Stimulated activated CD4-positive, alpha-beta T cell treated with anti-CD3 and anti-CD28 coated beads, Interleukin-1b, Interleukin-23, amount 100 ng/mL, for 48 hours (primary cell): ENCODE results near the gene UPK1A.

ENCODE experiments used
- DNase-seq: peaks from one replicate; pipeline ENCODE4 v3.0.0-alpha.2; 2020

The UPK1A gene

DNA sequence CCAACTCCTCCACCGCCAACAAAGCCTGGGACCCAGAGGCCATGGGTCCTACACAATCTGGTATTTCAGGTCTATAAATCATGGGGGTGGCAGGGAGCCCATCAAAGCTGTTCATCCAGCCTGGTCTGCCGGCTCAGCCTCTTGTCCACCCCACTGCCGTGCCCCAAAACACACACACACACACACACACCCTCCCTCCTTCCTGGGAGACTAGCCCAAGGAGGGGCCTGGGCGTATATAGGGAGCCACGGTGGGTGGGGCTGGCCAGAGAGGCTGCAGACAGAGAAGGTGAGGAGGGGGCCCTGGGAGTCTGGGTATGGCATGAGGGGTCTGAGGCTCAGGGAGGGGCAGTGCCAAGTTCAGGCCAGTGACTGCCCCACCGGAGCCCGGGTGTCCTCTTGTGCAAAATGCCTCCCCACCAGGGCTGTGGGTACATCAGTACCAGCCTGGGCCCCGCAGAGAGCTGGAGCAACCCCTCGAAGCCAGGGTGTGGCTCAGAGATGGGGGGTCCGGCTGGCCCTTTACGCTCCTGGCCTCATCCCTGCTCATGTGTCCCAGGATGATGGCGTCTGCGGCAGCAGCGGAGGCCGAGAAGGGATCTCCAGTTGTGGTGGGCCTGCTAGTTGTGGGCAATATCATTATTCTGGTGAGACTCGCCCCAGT is at the start of gene UPK1A:
TSS of gene UPK1A (plus strand) at position 267 of the 663 bp plus-strand sequence. CDS start at position 563, 296 bp downstream.
- DNase-seq = no peak

DNA sequence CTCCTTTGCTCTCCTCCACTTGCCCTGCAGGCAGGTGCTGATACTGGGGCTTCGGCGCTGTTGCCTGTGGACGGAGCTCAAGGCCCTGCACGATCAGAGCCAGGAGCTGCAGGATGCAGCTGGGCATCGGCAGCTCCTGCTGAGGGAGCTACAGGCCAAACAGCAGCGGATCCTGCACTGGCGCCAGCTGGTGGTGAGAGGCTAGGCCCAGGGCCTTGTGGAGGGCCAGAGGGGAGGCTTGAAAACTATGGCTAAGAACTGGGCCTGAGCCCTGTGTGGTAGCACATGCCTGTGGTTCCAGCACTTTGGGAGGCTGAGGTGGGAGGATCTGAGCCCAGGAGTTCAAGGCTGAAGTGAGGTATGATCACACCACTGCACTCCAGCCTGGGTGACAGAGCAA is 47.5 kb upstream of the UPK1A start:
- DNase-seq = no peak

DNA sequence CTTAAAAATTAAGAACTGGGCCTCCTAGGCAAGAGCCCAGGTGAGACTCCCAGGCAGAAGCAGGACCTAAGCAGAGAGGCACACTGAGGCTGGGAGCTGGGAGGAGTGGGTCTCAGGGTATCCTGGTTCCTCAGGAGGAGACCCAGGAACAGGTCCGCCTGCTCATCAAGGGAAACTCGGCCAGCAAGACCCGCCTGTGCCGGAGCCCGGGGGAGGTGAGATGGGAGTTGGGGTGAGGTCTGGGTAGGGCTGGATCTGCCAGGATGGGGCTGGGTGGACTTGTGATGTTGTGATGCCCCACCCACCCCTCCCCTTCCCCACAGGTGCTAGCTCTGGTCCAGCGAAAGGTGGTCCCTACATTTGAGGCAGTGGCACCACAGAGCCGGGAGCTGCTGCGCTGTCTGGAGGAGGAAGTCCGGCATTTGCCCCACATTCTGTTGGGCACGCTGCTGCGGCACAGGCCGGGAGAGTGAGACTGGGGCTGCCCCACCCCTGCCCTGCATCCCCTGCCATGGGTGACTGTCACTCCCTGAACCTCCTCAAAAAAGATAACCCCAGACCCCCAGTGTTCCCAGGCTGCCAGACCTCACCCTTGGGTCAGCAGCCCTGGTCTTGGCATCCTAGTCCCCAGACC is 46.9 kb upstream of the UPK1A start:
- no peak for DNase-seq

DNA sequence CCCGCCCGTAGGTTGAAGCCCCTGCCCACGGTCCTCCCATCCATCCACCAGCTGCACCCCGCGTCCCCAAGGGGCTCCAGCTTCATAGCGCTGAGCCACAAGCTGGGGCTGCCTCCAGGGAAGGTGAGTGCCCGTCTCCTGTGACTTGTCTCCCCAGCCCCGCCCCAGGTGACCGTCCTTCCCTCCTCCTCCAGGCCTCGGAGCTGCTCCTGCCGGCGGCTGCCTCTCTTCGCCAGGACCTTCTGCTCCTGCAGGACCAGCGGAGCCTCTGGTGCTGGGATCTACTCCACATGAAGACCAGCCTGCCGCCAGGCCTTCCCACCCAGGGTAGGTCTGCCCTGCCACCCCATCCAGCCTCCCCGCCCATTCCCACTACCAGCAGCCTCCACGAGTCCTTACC is 46.3 kb upstream of the UPK1A start:
- DNase-seq = no peak

DNA sequence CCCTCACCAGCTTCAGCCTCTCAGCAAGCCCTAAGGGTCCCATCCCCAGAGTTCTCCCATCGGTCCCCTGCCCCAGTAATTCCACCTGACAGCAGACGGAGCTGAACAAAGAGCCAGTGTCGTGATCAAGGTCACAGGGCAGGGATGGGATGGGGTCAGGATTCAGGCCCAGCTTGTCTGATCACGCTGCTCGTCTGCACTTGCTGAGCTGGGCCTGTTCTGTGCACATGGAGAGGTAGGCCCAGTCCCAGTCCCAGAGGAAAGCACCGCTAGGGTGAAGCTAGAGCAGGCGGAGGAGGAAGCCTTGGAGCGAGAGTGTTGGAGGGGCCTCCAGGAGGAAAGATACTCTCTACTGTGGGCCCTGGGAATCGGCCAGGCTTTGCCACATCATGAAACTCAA is 44.6 kb upstream of the UPK1A start:
- DNase-seq = no peak

DNA sequence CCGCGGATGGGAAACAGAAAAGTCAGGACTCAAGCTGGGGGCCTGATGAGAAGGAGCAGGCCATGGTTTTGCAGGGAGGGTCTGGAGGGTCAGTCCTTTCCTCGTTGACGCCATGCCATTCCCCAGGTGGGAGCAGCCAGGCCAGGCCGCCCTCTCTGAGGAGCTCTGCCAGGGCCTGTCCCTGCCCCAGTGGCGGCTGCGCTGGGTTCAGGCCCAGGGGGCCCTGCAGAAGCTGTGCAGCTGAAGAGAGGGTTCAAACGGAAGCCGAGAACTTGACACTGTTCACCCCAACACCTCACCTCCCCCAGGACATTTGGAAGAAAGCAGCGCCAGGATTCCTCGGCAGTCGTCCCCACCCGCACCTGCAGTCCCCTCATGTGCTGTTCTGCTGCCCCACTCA is 43.6 kb upstream of the UPK1A start:
- DNase-seq = no peak

DNA sequence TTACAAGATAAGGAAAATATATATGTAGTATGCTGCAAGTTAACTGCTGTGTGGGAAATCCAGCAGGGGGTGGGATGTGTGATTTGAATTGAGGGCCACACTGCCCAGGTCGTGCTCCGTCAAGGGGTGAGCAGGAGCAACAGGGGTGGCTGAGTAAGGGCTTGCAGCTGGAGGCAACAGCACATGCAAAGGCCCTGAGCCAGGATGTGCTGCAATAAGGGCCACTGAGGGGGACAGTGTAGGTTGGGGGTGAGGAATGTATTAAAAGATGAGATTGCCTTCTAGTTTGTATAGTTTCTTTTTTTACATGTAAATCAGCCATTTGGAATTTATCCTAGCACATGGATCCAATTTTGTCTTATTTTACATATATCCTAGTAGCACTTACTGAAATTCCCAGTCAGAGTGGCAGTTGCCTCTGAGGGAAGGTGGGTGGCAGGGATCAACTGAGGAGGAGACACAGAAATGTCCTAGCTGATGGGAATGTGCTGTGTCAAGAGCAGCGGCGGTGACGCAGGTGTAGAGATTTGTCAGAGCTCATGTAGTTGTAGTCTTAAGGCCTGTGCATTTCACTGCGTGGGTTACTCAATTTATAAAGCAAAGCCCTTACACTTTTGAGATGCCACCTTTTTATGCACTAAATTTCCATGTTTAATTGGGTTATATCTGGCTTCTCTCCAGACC is 42.8 kb upstream of the UPK1A start:
- no peak for DNase-seq

DNA sequence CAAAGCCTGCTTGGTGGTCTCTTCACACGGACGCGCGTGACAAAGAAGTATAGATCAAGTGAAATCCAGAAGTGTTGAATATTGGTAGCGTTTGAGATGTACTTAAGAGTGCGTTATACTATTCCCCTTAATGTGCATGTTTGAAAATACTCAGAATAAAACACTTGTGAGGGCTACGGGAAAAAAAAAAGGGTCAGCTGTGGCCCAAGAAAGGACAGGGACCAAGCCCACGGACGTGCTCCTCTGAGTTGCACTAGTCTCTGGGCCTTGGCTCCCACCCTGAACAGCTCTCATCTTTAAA is 38.1 kb upstream of the UPK1A start:
- no peak for DNase-seq

DNA sequence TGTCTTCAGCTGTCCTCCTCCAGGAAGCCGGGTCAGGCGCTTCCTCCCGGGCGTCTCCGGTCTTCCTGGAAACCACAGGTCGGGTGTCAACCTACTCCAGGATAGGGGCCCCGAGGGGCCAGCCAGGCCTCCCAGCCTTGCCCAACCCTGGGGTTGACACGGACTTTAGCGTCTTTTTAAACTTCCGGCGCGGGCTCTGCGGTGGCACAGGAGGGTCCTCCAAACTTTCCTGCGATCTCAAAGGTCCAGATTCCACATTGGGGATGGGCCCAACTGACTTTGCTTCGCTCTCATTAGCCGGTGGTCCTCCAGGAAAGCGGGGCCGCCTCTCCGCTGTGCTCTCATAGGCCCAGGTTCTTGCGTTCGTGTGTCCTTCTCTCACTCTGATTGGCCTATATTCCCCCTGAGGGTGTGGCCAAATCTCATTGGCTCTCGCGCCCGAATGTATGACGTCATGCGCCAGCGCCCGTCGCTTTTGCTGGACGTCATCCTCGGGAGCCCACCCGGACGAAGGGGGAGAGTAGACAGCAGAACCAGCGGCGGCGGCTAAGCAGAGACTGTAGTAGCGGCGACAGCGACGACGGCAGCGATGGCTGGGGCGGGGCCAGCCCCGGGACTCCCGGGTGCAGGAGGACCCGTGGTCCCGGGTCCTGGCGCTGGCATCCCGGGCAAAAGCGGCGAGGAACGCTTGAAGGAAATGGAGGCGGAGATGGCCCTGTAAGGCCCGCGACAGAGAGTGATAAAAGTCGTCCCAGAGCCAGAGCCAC is 37.6 kb upstream of the UPK1A start, which contains the start of gene RBM42:
TSS of gene RBM42 (plus strand) at position 472 of the 767 bp plus-strand sequence. CDS start at position 590, 118 bp downstream.
- DNase-seq = peak; percentile 97

DNA sequence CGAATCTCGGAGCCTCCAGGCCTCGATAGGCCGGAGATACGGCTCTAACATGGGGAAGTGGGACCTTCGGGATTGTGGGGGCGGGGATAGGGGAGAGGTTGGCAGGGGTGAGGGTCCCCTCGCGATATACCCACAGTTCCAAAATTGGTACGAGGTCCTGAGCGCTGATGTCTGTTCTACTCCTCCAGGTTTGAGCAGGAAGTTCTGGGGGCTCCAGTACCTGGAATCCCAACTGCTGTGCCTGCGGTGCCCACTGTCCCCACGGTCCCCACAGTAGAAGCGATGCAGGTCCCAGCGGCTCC is 37.0 kb upstream of the UPK1A start:
- DNase-seq = no peak

DNA sequence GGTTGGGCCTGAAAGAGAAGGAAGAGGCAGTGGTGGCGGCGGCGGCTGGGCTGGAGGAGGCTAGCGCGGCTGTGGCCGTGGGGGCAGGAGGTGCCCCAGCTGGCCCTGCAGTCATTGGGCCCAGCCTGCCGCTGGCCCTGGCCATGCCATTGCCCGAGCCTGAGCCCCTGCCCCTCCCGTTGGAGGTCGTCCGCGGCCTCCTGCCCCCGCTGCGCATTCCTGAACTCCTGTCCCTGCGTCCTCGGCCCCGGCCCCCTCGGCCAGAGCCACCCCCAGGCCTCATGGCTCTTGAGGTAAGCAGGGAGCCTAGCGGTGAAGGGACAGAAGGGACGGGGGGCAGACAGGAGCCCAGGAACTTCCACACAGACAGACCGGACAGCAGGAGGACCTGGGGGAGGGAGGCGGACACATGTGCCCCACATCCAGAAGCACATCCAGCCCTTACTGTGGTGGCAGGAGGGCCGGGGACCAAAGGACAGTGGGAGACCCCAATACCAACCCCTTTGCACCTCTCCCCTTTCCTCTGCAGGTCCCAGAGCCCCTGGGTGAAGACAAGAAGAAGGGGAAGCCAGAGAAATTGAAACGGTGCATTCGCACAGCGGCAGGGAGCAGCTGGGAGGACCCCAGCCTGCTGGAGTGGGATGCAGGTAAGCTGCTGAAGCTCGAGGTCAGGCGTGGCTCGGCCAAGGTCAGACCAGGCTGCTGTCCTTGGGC is 32.4 kb upstream of the UPK1A start:
- DNase-seq = no peak

DNA sequence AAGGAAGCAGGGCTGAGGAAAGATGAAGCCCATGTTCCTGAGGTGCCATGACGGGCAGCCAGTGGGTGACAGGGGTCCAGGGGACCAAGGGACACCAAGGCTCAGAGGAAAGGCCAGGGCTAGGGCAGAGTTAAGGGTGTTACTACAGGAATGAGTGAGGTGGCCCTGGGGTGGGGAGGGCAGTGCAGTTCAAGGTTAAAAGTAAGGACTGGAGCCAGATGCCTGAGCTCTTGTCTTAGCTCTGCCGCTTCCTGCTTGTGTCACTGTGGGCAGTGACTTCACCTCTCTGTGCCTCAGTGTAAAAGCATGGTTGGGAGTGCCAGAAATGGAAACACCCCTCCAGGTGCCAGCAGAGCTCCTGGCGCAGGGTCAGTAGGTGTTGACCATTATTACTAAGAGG is 29.7 kb upstream of the UPK1A start:
- no peak for DNase-seq

DNA sequence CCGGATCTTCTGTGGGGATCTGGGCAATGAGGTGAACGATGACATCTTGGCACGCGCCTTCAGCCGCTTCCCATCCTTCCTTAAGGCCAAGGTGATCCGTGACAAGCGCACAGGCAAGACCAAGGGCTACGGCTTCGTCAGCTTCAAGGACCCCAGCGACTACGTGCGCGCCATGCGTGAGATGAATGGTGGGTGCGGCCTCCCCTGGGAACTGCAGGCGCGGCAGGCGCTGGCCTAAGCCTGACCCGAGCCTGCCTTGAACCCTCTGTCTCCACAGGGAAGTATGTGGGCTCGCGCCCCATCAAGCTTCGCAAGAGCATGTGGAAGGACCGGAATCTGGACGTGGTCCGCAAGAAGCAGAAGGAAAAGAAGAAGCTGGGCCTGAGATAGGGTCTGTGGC is 29.2 kb upstream of the UPK1A start:
- DNase-seq = no peak

DNA sequence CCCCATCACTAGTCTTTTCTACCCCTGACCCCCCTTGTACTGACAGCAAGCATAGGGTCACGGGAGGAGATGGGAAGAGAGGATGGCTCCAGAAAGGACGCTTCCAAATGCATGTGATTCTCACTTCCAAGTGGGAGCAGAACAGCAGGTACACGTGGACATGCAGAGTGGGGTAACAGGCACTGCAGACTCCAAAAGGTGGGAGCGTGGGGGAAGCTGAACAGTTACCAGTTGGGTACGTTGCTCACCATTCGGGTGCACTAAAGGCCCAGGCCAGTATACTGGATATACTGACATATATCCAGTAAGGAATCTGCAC is 27.0 kb upstream of the UPK1A start:
- DNase-seq = no peak

DNA sequence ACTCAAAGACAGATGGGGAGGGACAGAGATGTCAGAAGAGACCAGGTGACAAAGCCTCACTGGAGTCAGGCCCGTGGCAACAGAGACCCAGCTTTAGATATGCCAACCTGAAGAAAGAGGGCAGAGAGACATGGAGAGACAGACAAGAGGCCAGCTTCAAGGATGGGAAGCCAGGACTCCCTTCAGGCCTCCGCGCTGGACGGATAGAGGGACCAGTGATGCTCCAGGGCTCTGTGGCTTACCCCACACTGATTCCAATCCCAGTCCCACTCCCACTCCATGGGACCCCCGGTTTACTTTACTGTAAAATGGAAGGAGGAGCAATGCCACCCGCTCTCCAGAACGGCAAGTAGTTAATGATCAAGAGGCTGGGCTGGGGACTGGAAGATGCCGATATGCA is 26.5 kb upstream of the UPK1A start:
- no peak for DNase-seq

DNA sequence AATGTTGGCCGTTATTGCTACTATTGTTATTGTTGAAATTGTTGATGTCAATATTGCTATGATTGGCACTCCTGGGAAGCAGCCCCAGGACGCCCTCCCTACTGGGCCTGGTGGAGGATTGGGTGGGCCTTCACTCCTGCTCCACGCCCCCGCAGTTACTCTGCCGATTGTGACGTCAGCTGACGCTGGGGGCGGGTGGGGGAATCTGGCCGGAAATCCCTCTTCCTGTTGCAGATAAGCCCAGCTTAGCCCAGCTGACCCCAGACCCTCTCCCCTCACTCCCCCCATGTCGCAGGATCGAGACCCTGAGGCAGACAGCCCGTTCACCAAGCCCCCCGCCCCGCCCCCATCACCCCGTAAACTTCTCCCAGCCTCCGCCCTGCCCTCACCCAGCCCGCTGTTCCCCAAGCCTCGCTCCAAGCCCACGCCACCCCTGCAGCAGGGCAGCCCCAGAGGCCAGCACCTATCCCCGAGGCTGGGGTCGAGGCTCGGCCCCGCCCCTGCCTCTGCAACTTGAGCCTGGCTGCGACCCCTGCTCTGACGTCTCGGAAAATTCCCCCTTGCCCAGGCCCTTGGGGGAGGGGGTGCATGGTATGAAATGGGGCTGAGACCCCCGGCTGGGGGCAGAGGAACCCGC is 24.7 kb upstream of the UPK1A start, which contains the start of gene ETV2:
TSS of gene ETV2 (plus strand) at position 231 of the 637 bp plus-strand sequence. CDS start 716 bp downstream, outside the sequence.
- peak; percentile 28 for DNase-seq

DNA sequence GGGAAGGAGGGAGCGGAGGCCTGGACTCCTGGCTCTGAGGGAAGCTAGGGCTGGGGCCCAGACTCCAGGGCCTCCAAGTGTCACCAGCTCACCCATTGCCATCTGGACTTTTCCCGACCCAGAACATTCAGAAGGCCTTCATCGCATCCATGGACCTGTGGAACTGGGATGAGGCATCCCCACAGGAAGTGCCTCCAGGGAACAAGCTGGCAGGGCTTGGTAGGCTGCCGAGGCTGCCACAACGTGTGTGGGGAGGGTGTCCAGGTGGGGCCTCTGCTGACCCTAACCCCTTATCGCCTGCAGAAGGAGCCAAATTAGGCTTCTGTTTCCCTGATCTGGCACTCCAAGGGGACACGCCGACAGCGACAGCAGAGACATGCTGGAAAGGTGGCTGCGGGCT is 24.0 kb upstream of the UPK1A start:
- DNase-seq = no peak

DNA sequence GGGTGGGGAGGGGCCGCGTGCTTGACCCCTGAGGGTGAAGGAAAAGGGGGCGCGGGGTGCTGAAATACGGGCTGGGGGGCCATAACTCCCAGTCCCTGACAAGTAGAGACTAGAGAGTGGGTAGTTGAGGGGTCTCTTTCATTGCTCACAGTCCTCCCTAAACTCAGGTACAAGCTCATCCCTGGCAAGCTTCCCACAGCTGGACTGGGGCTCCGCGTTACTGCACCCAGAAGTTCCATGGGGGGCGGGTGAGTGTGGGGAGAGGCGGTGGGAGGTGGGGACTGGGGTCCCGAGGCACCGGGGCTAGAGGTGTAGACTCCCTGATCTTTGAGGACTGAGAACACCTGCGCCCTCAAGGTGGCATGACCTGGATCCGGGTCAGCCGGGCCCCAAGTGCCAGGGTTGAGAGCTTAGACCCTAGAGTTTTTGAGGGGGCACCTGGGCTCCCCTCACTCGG is 23.5 kb upstream of the UPK1A start:
- DNase-seq = no peak

DNA sequence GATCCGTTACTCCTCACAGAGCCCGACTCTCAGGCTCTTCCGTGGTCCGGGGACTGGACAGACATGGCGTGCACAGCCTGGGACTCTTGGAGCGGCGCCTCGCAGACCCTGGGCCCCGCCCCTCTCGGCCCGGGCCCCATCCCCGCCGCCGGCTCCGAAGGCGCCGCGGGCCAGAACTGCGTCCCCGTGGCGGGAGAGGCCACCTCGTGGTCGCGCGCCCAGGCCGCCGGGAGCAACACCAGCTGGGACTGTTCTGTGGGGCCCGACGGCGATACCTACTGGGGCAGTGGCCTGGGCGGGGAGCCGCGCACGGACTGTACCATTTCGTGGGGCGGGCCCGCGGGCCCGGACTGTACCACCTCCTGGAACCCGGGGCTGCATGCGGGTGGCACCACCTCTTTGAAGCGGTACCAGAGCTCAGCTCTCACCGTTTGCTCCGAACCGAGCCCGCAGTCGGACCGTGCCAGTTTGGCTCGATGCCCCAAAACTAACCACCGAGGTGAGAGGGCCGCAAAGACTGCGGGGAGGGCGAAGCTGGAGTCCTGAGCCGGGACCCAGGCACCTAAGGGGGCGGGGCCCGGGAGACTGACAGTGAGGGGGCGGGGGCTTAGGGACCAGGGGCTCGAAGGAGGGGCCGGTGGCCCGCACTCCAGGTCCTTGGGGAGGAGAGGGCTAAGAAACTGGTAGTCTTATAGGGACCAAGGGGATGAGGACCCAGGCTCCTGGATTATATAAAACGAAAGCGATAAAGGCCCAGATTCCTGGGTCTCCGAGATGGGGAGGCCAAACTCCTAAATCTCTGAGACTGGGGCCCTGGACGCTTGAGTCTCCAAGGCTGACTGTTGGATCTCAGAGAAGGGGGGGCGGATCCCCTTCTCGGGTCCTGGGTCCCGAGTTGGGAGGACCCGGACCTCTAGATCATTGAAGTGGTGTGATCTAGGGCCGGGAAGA is 22.8 kb upstream of the UPK1A start:
- DNase-seq = peak; percentile 78

DNA sequence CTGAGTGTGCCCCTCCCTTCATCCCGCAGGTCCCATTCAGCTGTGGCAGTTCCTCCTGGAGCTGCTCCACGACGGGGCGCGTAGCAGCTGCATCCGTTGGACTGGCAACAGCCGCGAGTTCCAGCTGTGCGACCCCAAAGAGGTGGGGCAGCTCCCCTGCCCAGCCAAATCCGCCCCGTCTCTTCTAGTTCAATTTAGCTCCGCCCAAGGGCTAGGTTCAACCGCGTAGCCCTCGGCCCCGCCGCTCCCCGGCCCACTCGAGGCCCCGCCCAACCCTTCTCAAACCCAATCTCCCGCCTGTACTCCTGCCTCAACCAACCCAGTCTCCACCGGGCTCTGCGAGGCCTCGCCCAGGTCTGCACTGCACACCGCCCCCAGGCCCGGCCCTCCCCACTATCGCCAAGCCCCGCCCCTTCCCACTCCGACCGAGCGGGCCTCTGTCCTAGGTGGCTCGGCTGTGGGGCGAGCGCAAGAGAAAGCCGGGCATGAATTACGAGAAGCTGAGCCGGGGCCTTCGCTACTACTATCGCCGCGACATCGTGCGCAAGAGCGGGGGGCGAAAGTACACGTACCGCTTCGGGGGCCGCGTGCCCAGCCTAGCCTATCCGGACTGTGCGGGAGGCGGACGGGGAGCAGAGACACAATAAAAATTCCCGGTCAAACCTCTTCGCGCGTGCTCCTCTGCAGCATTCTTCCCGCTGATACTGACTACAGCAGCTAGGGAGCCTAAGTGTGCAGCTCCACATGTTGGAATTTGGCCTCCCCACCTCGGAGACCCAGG is 21.9 kb upstream of the UPK1A start:
- DNase-seq = peak; percentile 98
